Measurements from ENCODE around the gene NRDC.
A peak's percentile ranks its signal among the peaks of the same experiment; 100 is the strongest.

The NRDC gene

GRCh38 chr1:51799372-51799771 is 79.2 kb downstream of the NRDC start:
- DNase-seq (ENCODE audit: low read depth), result no peak
- H3K4me3 ChIP-seq (ENCODE audit: low read length), result no peak overlapping the region

GRCh38 chr1:51794868-51795267 is 83.7 kb downstream of the NRDC start:
- H3K4me3 ChIP-seq (ENCODE audit: low read length), result no peak overlapping the region
- no peak for DNase-seq (ENCODE audit: low read depth)
- TF ChIP-seq CTCF (IDR thresholded peaks at IDR 0.05; ENCODE audit: insufficient read depth, low read depth, low read length, missing control alignments), result no peak

More at GRCh38 chr1:51799372-51799771, 79.2 kb downstream of the NRDC start:
- TF ChIP-seq CTCF (IDR thresholded peaks at IDR 0.05; ENCODE audit: insufficient read depth, low read depth, low read length, missing control alignments), result no peak

GRCh38 chr1:51794260-51794659 is 84.3 kb downstream of the NRDC start:
- no peak for DNase-seq (ENCODE audit: low read depth)
- H3K4me3 ChIP-seq (ENCODE audit: low read length), result no peak overlapping the region
- no peak for TF ChIP-seq CTCF (IDR thresholded peaks at IDR 0.05; ENCODE audit: insufficient read depth, low read depth, low read length, missing control alignments)

- peak; percentile 24 for DNase-seq (ENCODE audit: low read depth)
- TF ChIP-seq CTCF (IDR thresholded peaks at IDR 0.05; ENCODE audit: insufficient read depth, low read depth, low read length, missing control alignments), result no peak
- H3K4me3 ChIP-seq (ENCODE audit: low read length), result no peak overlapping the region
Observed at GRCh38 chr1:51792864-51793263, 85.7 kb downstream of the NRDC start.

GRCh38 chr1:51791888-51792287 is 86.6 kb downstream of the NRDC start:
- no peak for TF ChIP-seq CTCF (IDR thresholded peaks at IDR 0.05; ENCODE audit: insufficient read depth, low read depth, low read length, missing control alignments)
- no peak overlapping the region for H3K4me3 ChIP-seq (ENCODE audit: low read length)
- no peak for DNase-seq (ENCODE audit: low read depth)

GRCh38 chr1:51790385-51790784 is 88.1 kb downstream of the NRDC start:
- no peak for TF ChIP-seq CTCF (IDR thresholded peaks at IDR 0.05; ENCODE audit: insufficient read depth, low read depth, low read length, missing control alignments)
- peak; percentile 36 for DNase-seq (ENCODE audit: low read depth)
- no peak overlapping the region for H3K4me3 ChIP-seq (ENCODE audit: low read length)

- no peak for TF ChIP-seq CTCF (IDR thresholded peaks at IDR 0.05; ENCODE audit: insufficient read depth, low read depth, low read length, missing control alignments)
- DNase-seq (ENCODE audit: low read depth), result no peak
Observed at GRCh38 chr1:51789342-51789741, 89.2 kb downstream of the NRDC start.

More at GRCh38 chr1:51789342-51789741, 89.2 kb downstream of the NRDC start:
- no peak overlapping the region for H3K4me3 ChIP-seq (ENCODE audit: low read length)

Measured in epithelial cell of esophagus (primary cell).